ENCODE results near the gene AUTS2. TPM values are rescaled to one million over a fixed set of nuclear protein-coding genes. Genes with fewer than 3 reads are reported as not detected.

The AUTS2 gene
- total RNA-seq, 1 donor from 2014 or later = 53.0 TPM

DNA sequence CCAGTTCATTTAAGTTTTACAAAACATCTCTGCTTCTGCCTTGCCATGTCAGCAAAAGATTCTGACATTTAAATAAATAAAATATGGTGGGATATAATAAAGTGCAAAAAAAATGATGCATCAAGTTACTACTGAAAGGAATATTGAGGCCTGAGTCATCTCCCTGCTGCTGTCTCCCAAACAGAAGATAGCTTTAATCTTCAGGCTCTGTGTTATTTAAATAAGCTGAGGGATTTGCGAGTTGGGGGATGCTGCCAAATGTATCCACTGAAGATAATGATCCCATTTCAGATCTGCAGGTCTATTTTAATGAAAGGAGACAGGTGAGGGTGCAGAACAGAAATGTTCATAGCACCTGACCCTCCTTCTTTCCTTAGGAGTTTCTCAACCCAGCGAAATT lies 720.8 kb downstream of the AUTS2 start:
- Histone ChIP-seq H3K4me3 (no peak overlapping the region), H3K27ac (no peak overlapping the region), H3K27me3 (no peaks in the 10 kb centered on the region), H3K4me1 (peaks cover 12% of the 10 kb centered on the region), H3K36me3 (no peaks in the 10 kb centered on the region), H3K9me3 (no peaks in the 10 kb centered on the region)
- TF ChIP-seq POLR2A (IDR thresholded peaks at IDR 0.05) (no peak), POLR2AphosphoS5 (IDR thresholded peaks at IDR 0.05; ENCODE audit: insufficient read depth in 1 of 2, low read depth in 1 of 2) (no peak)
- TF ChIP-seq, protein P1, sequence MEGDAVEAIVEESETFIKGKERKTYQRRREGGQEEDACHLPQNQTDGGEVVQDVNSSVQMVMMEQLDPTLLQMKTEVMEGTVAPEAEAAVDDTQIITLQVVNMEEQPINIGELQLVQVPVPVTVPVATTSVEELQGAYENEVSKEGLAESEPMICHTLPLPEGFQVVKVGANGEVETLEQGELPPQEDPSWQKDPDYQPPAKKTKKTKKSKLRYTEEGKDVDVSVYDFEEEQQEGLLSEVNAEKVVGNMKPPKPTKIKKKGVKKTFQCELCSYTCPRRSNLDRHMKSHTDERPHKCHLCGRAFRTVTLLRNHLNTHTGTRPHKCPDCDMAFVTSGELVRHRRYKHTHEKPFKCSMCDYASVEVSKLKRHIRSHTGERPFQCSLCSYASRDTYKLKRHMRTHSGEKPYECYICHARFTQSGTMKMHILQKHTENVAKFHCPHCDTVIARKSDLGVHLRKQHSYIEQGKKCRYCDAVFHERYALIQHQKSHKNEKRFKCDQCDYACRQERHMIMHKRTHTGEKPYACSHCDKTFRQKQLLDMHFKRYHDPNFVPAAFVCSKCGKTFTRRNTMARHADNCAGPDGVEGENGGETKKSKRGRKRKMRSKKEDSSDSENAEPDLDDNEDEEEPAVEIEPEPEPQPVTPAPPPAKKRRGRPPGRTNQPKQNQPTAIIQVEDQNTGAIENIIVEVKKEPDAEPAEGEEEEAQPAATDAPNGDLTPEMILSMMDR (IDR thresholded peaks at IDR 0.05) = no peak
- no peak for DNase-seq (ENCODE audit: extremely low spot score in 2 of 2)
- intact Hi-C loops (cut with DNase I) = no loop called here

GRCh38 chr7:70321016-70321590 lies 722.8 kb downstream of the AUTS2 start:
- intact Hi-C loops (cut with DNase I) = no loop called here

GRCh38 chr7:70322856-70323255 lies 724.6 kb downstream of the AUTS2 start:
- no peak for DNase-seq (ENCODE audit: extremely low spot score in 2 of 2)
- no peaks in the 10 kb centered on the region for H3K9me3 ChIP-seq
- no peaks in the 10 kb centered on the region for H3K36me3 ChIP-seq
- no peaks in the 10 kb centered on the region for H3K27me3 ChIP-seq
- H3K4me3 ChIP-seq = no peak overlapping the region
- no peak overlapping the region for H3K27ac ChIP-seq
- peaks cover under 1% of the 10 kb centered on the region for H3K4me1 ChIP-seq
- TF ChIP-seq POLR2A (IDR thresholded peaks at IDR 0.05) (no peak), POLR2AphosphoS5 (IDR thresholded peaks at IDR 0.05; ENCODE audit: insufficient read depth in 1 of 2, low read depth in 1 of 2) (no peak)
- TF ChIP-seq, protein P1 (IDR thresholded peaks at IDR 0.05) = no peak
- intact Hi-C loops (cut with DNase I) = no loop called here

More at GRCh38 chr7:70321016-70321590, 722.8 kb downstream of the AUTS2 start:
- no peak overlapping the region for H3K4me3 ChIP-seq
- H3K9me3 ChIP-seq = no peaks in the 10 kb centered on the region
- DNase-seq (ENCODE audit: extremely low spot score in 2 of 2) = no peak
- H3K27me3 ChIP-seq = no peaks in the 10 kb centered on the region
- H3K4me1 ChIP-seq = peaks cover 12% of the 10 kb centered on the region
- H3K36me3 ChIP-seq = no peaks in the 10 kb centered on the region
- no peak for TF ChIP-seq POLR2AphosphoS5 (IDR thresholded peaks at IDR 0.05; ENCODE audit: insufficient read depth in 1 of 2, low read depth in 1 of 2)
- no peak for TF ChIP-seq POLR2A (IDR thresholded peaks at IDR 0.05)
- TF ChIP-seq, protein P1 (IDR thresholded peaks at IDR 0.05) = no peak
- H3K27ac ChIP-seq = no peak overlapping the region

DNA sequence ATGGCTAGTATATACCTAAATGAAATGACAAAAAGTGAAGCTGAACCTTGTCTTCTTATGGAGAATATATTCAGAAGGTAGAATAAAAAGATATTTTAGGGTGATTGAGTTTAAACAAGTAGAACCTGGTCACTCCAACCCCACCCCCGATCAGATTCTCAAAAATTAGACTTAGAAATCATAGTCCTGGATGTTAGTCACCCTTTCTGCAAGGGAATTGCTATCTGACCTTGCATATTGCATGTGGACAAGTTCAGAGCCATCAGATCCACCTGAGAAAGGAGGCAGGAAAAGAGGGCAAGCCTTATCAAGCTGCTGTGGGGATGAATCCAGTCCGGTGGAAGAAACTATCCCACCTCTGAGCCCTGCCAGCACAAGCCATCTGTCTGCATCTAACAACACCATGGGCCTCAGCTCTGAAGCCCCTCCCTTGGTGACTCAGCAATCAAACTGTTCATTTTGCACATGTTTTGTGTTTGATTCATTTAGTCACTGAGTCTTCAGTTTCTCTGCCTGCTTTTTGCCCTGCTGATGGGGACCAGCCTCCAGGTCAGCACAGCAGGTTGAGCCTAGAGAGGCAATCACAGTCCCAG lies 727.3 kb downstream of the AUTS2 start:
- H3K9me3 ChIP-seq = no peaks in the 10 kb centered on the region
- H3K27ac ChIP-seq = no peak overlapping the region
- H3K4me1 ChIP-seq = no peaks in the 10 kb centered on the region
- no peaks in the 10 kb centered on the region for H3K27me3 ChIP-seq
- no peaks in the 10 kb centered on the region for H3K36me3 ChIP-seq
- no peak for DNase-seq (ENCODE audit: extremely low spot score in 2 of 2)
- TF ChIP-seq POLR2A (IDR thresholded peaks at IDR 0.05) = no peak
- TF ChIP-seq POLR2AphosphoS5 (IDR thresholded peaks at IDR 0.05; ENCODE audit: insufficient read depth in 1 of 2, low read depth in 1 of 2) = no peak
- TF ChIP-seq, protein P1 (IDR thresholded peaks at IDR 0.05) = no peak
- H3K4me3 ChIP-seq = no peak overlapping the region
- intact Hi-C loops (cut with DNase I) = no loop called here

GRCh38 chr7:70334295-70334694 lies 736.0 kb downstream of the AUTS2 start:
- intact Hi-C loops (cut with DNase I) = no loop called here
- TF ChIP-seq, protein P1 (IDR thresholded peaks at IDR 0.05) = no peak
- TF ChIP-seq POLR2A (IDR thresholded peaks at IDR 0.05) = no peak
- no peak for TF ChIP-seq POLR2AphosphoS5 (IDR thresholded peaks at IDR 0.05; ENCODE audit: insufficient read depth in 1 of 2, low read depth in 1 of 2)
- no peak for DNase-seq (ENCODE audit: extremely low spot score in 2 of 2)
- Histone ChIP-seq H3K36me3 (no peaks in the 10 kb centered on the region), H3K9me3 (no peaks in the 10 kb centered on the region), H3K27ac (no peak overlapping the region), H3K4me3 (no peak overlapping the region), H3K27me3 (no peaks in the 10 kb centered on the region), H3K4me1 (no peaks in the 10 kb centered on the region)

Measured in vagina (tissue), 2 donors.